Fibroblast of gingiva (primary cell): ENCODE results near the gene GCNT1.
"Not testable (repeated sequence)": the region's sequence is repeated elsewhere in the genome, so short reads cannot be mapped to it uniquely, and the experiment has no call there.

Experiments used
- DNase-seq: peaks from one replicate; pipeline ENCODE4 v3.0.0-alpha.2; 2011; ENCODE audit warnings: low read depth

Gene GCNT1

GRCh38 chr9:76443887-76444286 lies 15.1 kb upstream of the GCNT1 start:
- DNase-seq = no peak

- no peak for DNase-seq
Measured at GRCh38 chr9:76444322-76444929, 14.6 kb upstream of the GCNT1 start.

GRCh38 chr9:76445976-76446375 lies 13.0 kb upstream of the GCNT1 start:
- DNase-seq = no peak

GRCh38 chr9:76448501-76448900 lies 10.5 kb upstream of the GCNT1 start:
- DNase-seq = no peak

- peak; percentile 77 for DNase-seq
Measured at GRCh38 chr9:76451234-76451633, 7.7 kb upstream of the GCNT1 start.

- peak; percentile 74 for DNase-seq
Measured at GRCh38 chr9:76452839-76453238, 6.1 kb upstream of the GCNT1 start.

GRCh38 chr9:76453785-76454184 lies 5.2 kb upstream of the GCNT1 start:
- peak; percentile 87 for DNase-seq

GRCh38 chr9:76454311-76454710 lies 4.7 kb upstream of the GCNT1 start:
- no peak for DNase-seq

- peak; percentile 33 for DNase-seq
Measured at GRCh38 chr9:76456202-76456926, 2.6 kb upstream of the GCNT1 start.

GRCh38 chr9:76459694-76460635 lies 983 bp downstream of the GCNT1 start:
- DNase-seq = peak; percentile 52

- no peak for DNase-seq
Measured at GRCh38 chr9:76462126-76462525, 3.1 kb downstream of the GCNT1 start.

- DNase-seq = no peak
Measured at GRCh38 chr9:76463211-76463610, 4.2 kb downstream of the GCNT1 start.

- peak; percentile 59 for DNase-seq
Measured at GRCh38 chr9:76464706-76465105, 5.7 kb downstream of the GCNT1 start.

GRCh38 chr9:76465442-76466298 lies 6.7 kb downstream of the GCNT1 start:
- DNase-seq = no peak

GRCh38 chr9:76466299-76466605 lies 7.3 kb downstream of the GCNT1 start:
- no peak for DNase-seq

GRCh38 chr9:76474419-76474818 lies 15.4 kb downstream of the GCNT1 start:
- no peak for DNase-seq

GRCh38 chr9:76475686-76476085 lies 16.7 kb downstream of the GCNT1 start:
- DNase-seq = no peak

- DNase-seq = not testable (repeated sequence)
Measured at GRCh38 chr9:76477818-76478217, 18.8 kb downstream of the GCNT1 start.

- DNase-seq = no peak
Measured at GRCh38 chr9:76478226-76478625, 19.2 kb downstream of the GCNT1 start.

- not testable (repeated sequence) for DNase-seq
Measured at GRCh38 chr9:76479337-76479736, 20.4 kb downstream of the GCNT1 start.

GRCh38 chr9:76486151-76486550 lies 27.2 kb downstream of the GCNT1 start:
- DNase-seq = no peak
